T-cell (primary cell): Measurements from ENCODE around the gene DPEP3. TPM values are rescaled to one million over a fixed set of nuclear protein-coding genes. Genes with fewer than 3 reads are reported as not detected.
A peak's percentile ranks its signal among the peaks of the same experiment; 100 is the strongest.

Source experiments
- ATAC-seq, 4 experiments: fragments of 200-7000 bp in 3 of 4; fragments of 150-1000 bp in 1 of 4; cut with Tn5 transposase; replicated peaks in 1 of 4; 1 replicate in 3 of 4; 2 replicates in 1 of 4; pipeline ENCODE4 v1.10.0; 2021; ENCODE audit warnings: moderate library complexity in 3 of 4, mild to moderate bottlenecking in 2 of 4, moderate number of reproducible peaks in 1 of 4
- CTCF ChIA-PET, 2 donors: fragments of 300-600 bp; sonication (Branson Sonifier 250); formaldehyde crosslinking; loops; one replicate each; lab custom pipeline; 2022; ENCODE audit warnings: antibody characterized with exemption in 2 of 2; lab: Charles Lee
- POLR2A ChIA-PET, 2 donors: fragments of 300-600 bp; sonication (Branson Sonifier 250); formaldehyde crosslinking; loops; one replicate each; lab custom pipeline; 2022; ENCODE audit warnings: antibody characterized with exemption in 2 of 2; lab: Charles Lee
- DNase-seq, 35 experiments: peaks; one replicate each; pipeline versions ENCODE4 v3.0.0 to v3.0.0-alpha.2; 2013 to 2023
- H3K27ac ChIP-seq: one replicate; pipeline ENCODE4 v1.5.1; 2013; ENCODE audit warnings: low read length
- H3K27me3 ChIP-seq, 2 experiments: replicated peaks in 1 of 2; 1 replicate in 1 of 2; 2 replicates in 1 of 2; pipeline versions ENCODE4 v1.6.1 to v1.7.0; 2013; ENCODE audit warnings: low read length in 1 of 2, mixed read lengths in 1 of 2; ENCODE audit not compliant: control insufficient read depth in 2 of 2, insufficient read depth in 2 of 2; ENCODE audit errors: extremely low read depth in 1 of 2
- H3K36me3 ChIP-seq, 2 donors: 1 replicate in 1 of 2; 2 replicates in 1 of 2; pipeline versions ENCODE4 v1.6.1 to v1.7.0; 2013; ENCODE audit warnings: low read length in 1 of 2; ENCODE audit not compliant: control insufficient read depth in 2 of 2, insufficient read depth in 1 of 2; ENCODE audit errors: extremely low read depth in 1 of 2
- H3K4me1 ChIP-seq, 2 experiments: 1 replicate in 1 of 2; 2 replicates in 1 of 2; pipeline versions ENCODE4 v1.6.1 to v1.7.0; 2013; ENCODE audit warnings: low read length in 2 of 2, mixed read lengths in 1 of 2; ENCODE audit not compliant: insufficient read depth in 2 of 2, control insufficient read depth in 1 of 2; ENCODE audit errors: extremely low read depth in 1 of 2
- H3K4me3 ChIP-seq, 2 donors: 1 replicate in 1 of 2; 2 replicates in 1 of 2; pipeline versions ENCODE4 v1.5.1 to v1.7.0; 2013; ENCODE audit warnings: mild to moderate bottlenecking in 2 of 2, low read length in 1 of 2, moderate library complexity in 1 of 2; ENCODE audit not compliant: control insufficient read depth in 1 of 2; ENCODE audit errors: extremely low read depth in 1 of 2
- H3K9me3 ChIP-seq: 2 replicates; pipeline ENCODE4 v1.7.0; 2013
- H3K27ac Mint-ChIP-seq, 2 donors: one replicate each; pipeline ENCODE4 v1.8.0; 2020 to 2021; ENCODE audit warnings: mild to moderate bottlenecking in 2 of 2, mixed read lengths in 2 of 2
- H3K27me3 Mint-ChIP-seq, 2 donors: one replicate each; pipeline ENCODE4 v1.8.0; 2021 to 2022; ENCODE audit warnings: mixed read lengths in 2 of 2
- H3K36me3 Mint-ChIP-seq: one replicate; pipeline ENCODE4 v1.8.0; 2021; ENCODE audit warnings: mixed read lengths
- H3K4me1 Mint-ChIP-seq, 3 donors: one replicate each; pipeline ENCODE4 v1.8.0; 2020 to 2022; ENCODE audit warnings: mixed read lengths in 3 of 3, mild to moderate bottlenecking in 1 of 3
- H3K4me3 Mint-ChIP-seq, 3 donors: one replicate each; pipeline ENCODE4 v1.8.0; 2020 to 2022; ENCODE audit warnings: mild to moderate bottlenecking in 3 of 3, mixed read lengths in 3 of 3, moderate library complexity in 3 of 3
- H3K9me3 Mint-ChIP-seq, 3 donors: one replicate each; pipeline ENCODE4 v1.8.0; 2020 to 2022; ENCODE audit warnings: mixed read lengths in 3 of 3
- WGBS: methylation state at CpG from one replicate; pipeline ENCODE4 v1.1.5; 2013; ENCODE audit warnings: missing lambda C conversion rate; ENCODE audit not compliant: insufficient coverage; 5-methylcytosine and 5-hydroxymethylcytosine counted together
- total RNA-seq, 35 experiments: library from RNA in 6 of 35; stranded (reverse) in 6 of 35; fragments of 120-200 nt in 1 of 35; gene quantifications; one replicate each; pipeline versions ENCODE4 v1.2.1 to v1.2.4 and lab custom pipeline; 2013 to 2026

Gene DPEP3
- total RNA-seq, 5 donors from 2014 or later (not counting 1 experiment from before 2014, with no cell fraction given): 0.48 to 1.5 (median 1.1) TPM

DNA sequence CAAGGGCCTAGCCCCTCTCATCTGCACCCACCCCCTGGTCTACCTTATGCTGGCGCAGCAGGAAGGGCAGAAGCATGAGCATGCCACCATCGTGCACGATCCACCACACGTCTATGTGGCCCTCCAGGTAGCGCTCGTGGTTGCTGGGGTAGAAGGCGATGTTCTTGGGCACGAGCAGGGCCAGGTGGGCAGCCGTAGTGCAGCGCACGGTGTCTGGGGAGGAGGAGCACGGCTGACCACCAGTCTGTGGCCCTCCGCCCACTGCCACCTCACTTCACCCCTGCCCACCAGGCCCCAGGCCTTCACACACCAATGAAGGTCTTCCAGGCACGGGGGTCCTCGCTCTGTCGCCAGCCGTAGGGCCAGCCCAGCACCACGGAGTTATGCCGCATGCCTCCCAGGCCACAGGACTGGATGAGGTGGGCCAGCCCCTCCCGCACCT lies 34.1 kb downstream of the DPEP3 start:
- no peak for ATAC-seq
- no peak overlapping the region for H3K27ac Mint-ChIP-seq
- POLR2A ChIA-PET: no interaction called here

DNA sequence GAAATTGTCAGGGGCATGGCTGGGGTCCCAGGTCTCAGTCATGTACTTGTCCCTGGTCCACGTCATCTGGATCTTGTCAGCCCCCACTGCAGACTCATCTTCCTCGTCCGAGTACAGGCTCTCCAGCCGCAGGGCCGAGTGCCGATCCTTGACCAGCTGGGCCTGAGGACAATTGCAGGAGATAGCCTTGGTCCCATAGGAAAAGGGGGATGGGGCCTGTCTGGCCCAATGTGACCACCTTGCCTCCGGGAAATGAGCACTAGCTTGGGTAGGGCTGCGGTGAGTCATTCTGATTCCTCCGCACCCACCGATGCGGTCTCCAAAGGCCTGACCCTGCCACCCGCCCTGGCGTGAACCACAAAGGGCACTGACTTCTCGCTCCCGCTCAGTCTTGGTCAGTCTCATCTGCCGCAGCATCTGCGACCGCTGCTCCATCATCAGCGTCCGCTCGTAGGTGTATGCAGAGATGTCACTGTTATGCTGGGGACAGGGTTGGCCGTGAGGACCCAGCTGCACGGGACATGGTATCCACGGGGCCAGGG lies 34.8 kb downstream of the DPEP3 start:
- ATAC-seq (no peak), DNase-seq (no peak)
- peaks cover 0 to 26% of the 10 kb centered on the region in 2 experiments for H3K4me1 ChIP-seq
- no peak overlapping the region for H3K27ac Mint-ChIP-seq
- H3K4me3 Mint-ChIP-seq: no peak overlapping the region
- peaks cover 12 to 19% (median 15%) of the 10 kb centered on the region in 3 donors for H3K4me1 Mint-ChIP-seq
- H3K4me3 ChIP-seq: no peak overlapping the region
- H3K9me3 ChIP-seq: no peaks in the 10 kb centered on the region
- POLR2A ChIA-PET: no interaction called here
- CTCF ChIA-PET: interaction anchor here (0.6 to 0.7 kb wide), 2 partner anchors 174 to 826 kb away, joined by 3 to 5 read pairs; no protein-coding TSS in a partner anchor
- no peaks in the 10 kb centered on the region for H3K27me3 Mint-ChIP-seq
- H3K9me3 Mint-ChIP-seq: no peaks in the 10 kb centered on the region
- H3K27ac ChIP-seq: no peak overlapping the region
- no peaks in the 10 kb centered on the region for H3K27me3 ChIP-seq
- H3K36me3 ChIP-seq: peaks cover 6 to 33% of the 10 kb centered on the region in 2 donors
- 94% methylated on average over 20 of the region's 24 CpGs for WGBS
- H3K36me3 Mint-ChIP-seq: peaks cover 12% of the 10 kb centered on the region

More for the DNA sequence above, 34.1 kb downstream of the DPEP3 start:
- 98% methylated on average over 13 of the region's 20 CpGs for WGBS
- Histone ChIP-seq H3K36me3 (peaks cover 8 to 38% of the 10 kb centered on the region in 2 donors), H3K9me3 (no peaks in the 10 kb centered on the region), H3K4me3 (no peak overlapping the region), H3K4me1 (peaks cover 0 to 21% of the 10 kb centered on the region in 2 experiments), H3K27me3 (no peaks in the 10 kb centered on the region), H3K27ac (no peak overlapping the region)
- CTCF ChIA-PET: interaction anchor here (0.6 to 0.7 kb wide), 2 partner anchors 498 to 827 kb away, joined by 3 read pairs; no protein-coding TSS in a partner anchor
- Mint-ChIP-seq H3K9me3 (no peaks in the 10 kb centered on the region), H3K36me3 (peaks cover 12% of the 10 kb centered on the region), H3K4me1 (peaks cover 9 to 14% (median 9%) of the 10 kb centered on the region in 3 donors), H3K27me3 (no peaks in the 10 kb centered on the region), H3K4me3 (no peak overlapping the region)
- DNase-seq: no peak

DNA sequence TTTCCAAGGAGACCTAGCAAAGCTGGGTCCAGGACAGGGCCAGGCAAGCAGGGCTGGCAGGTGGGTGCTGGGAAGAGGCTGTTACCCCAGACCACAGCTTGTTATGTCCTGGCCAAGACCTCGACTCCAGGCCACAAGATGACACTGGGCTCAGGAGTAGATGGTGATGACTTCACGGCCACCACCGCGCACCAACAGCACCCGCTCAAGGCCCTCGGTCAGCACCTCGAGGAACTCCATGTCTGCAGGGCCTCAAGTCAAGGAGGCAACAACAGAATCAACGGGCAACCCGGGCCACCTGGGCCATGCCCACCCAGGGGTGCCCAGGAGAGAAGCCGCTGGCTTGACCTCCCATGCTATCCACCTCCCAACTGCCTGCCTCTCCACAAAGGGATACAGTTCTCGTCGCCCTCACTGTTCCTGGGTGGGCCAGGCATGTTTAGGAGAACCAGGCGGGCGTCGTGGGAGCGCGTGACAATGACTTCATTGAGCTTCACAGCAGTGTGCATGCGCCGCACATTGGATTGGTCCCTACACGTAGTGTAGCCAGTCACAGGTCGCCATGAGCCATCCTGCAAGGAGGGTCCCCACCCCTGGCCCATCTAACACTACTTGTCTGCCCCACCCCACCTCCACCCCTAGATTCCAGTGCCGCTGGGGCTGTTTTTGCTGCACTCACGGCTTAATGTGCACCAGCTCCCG lies 35.5 kb downstream of the DPEP3 start:
- Mint-ChIP-seq H3K9me3 (no peaks in the 10 kb centered on the region), H3K4me1 (peaks cover 19 to 25% (median 21%) of the 10 kb centered on the region in 3 donors), H3K4me3 (no peak overlapping the region), H3K36me3 (peaks cover 12% of the 10 kb centered on the region), H3K27me3 (no peaks in the 10 kb centered on the region), H3K27ac (no peak overlapping the region)
- peaks cover 6 to 30% of the 10 kb centered on the region in 2 donors for H3K36me3 ChIP-seq
- ATAC-seq (no peak), DNase-seq (no peak)
- 96% methylated on average over 24 of the region's 24 CpGs for WGBS
- H3K4me3 ChIP-seq: no peak overlapping the region
- ChIA-PET CTCF (interaction anchor here (0.6 to 0.7 kb wide), 2 partner anchors 17 to 175 kb away, joined by 3 to 5 read pairs; no protein-coding TSS in a partner anchor), POLR2A (no interaction called here)
- no peaks in the 10 kb centered on the region for H3K27me3 ChIP-seq
- H3K27ac ChIP-seq: no peak overlapping the region
- peaks cover 0 to 32% of the 10 kb centered on the region in 2 experiments for H3K4me1 ChIP-seq
- H3K9me3 ChIP-seq: no peaks in the 10 kb centered on the region

DNA sequence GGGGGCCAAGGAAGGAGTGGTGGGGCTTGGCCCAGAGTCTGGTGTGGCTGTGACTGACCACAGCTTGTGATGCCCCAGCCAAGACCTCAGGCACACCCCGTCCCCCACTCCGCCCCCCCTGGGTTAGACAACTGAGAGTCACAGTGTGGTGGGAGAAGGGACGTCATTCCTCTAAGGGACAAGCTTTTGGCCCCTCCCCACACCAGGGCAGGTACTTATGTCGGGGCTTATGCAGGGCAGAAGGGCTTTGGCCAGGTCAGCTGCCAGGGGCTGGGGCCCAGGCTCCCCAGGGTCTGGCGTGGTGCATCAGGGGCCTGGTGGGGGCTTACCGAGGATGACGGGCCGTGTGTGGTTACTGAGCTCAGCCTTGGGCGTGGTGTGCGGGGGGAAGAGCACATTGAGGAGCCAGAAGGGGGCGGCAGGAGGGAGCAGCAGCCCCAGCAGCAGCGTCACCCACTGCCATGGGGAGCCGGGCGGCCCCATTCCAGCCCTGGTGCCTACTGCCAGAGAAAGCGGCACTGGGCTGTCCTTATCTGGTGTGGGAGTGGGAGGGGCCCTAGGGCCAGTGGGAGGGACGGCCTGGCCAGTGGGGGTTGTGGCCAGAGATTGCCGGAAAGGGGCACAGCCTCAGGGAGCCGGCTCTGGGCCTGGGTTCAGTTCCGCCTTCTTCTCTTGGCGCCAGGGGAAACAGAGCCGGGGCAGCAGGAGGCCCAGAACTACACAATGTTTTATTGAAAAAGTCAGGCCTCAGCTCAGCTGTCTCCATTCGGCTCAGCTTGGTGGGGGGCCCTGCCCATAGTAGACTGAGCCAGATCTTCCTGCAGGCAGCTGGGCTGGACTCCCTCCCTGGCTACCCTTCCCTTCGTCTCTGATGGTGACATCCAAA lies 36.4 kb downstream of the DPEP3 start, which contains the start of gene LCAT:
LCAT (minus strand) TSS at position 502 of the 886 bp plus-strand sequence; CDS start at position 483, 19 bp downstream.
- Histone ChIP-seq H3K4me1 (peaks cover 0 to 40% of the 10 kb centered on the region in 2 experiments), H3K27me3 (no peaks in the 10 kb centered on the region), H3K9me3 (no peaks in the 10 kb centered on the region), H3K4me3 (no peak within 1 kb of the TSS), H3K36me3 (peaks cover 6 to 28% of the 10 kb centered on the region in 2 donors), H3K27ac (no peak within 1 kb of the TSS)
- no peaks in the 10 kb centered on the region for H3K9me3 Mint-ChIP-seq
- peaks cover 22 to 30% (median 28%) of the 10 kb centered on the region in 3 donors for H3K4me1 Mint-ChIP-seq
- POLR2A ChIA-PET: interaction anchor here in 1 of 2 donors (0.5 kb wide), 1 partner anchor 11 kb away, joined by 4 read pairs; no protein-coding TSS in a partner anchor
- H3K27me3 Mint-ChIP-seq: no peaks in the 10 kb centered on the region
- no peak for DNase-seq
- no peak within 1 kb of the TSS for H3K4me3 Mint-ChIP-seq
- no peak for ATAC-seq
- CTCF ChIA-PET: interaction anchor here (0.6 to 0.7 kb wide), 3 partner anchors 16 to 73 kb away, joined by 3 to 4 read pairs (median 3); no protein-coding TSS in a partner anchor
- peak within 1 kb of the TSS in 1 of 2 donors; percentile 34 for H3K27ac Mint-ChIP-seq
- H3K36me3 Mint-ChIP-seq: peaks cover 12% of the 10 kb centered on the region
- WGBS: 88% methylated on average over 18 of the region's 23 CpGs

DNA sequence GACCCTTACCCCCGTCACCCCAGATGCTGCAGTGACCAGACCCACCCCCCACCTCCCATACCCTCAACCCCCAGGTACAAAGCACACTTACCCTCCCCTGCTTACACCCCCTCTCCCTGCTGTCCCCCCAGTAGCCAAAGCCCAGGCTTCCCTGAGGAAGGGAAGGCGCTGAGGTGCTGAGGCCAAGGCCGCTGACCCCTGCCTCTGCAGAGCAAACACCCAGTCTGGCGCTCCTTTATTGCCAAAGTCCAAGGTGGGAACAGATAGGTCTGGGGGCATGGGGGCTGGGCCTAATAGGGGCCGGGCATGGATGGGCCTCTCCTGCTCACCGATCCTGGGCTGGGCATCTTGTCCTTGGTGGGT lies 37.1 kb downstream of the DPEP3 start:
- WGBS: 100% methylated on average over 4 of the region's 6 CpGs
- Histone ChIP-seq H3K36me3 (peaks cover 6 to 28% of the 10 kb centered on the region in 2 donors), H3K9me3 (no peaks in the 10 kb centered on the region), H3K27ac (no peak overlapping the region), H3K27me3 (no peaks in the 10 kb centered on the region), H3K4me3 (no peak overlapping the region), H3K4me1 (peaks cover 0 to 40% of the 10 kb centered on the region in 2 experiments)
- H3K4me3 Mint-ChIP-seq: no peak overlapping the region
- POLR2A ChIA-PET: interaction anchor here in 1 of 2 donors (0.5 kb wide), 1 partner anchor 11 kb away, joined by 4 read pairs; no protein-coding TSS in a partner anchor
- peaks cover 9% of the 10 kb centered on the region for H3K36me3 Mint-ChIP-seq
- no peak for DNase-seq
- CTCF ChIA-PET: interaction anchor here in 1 of 2 donors (0.6 kb wide), 2 partner anchors 41 to 72 kb away, joined by 3 to 4 read pairs; no protein-coding TSS in a partner anchor
- ATAC-seq: no peak
- H3K27ac Mint-ChIP-seq: no peak overlapping the region
- no peaks in the 10 kb centered on the region for H3K9me3 Mint-ChIP-seq
- peaks cover 22 to 29% (median 29%) of the 10 kb centered on the region in 3 donors for H3K4me1 Mint-ChIP-seq
- H3K27me3 Mint-ChIP-seq: no peaks in the 10 kb centered on the region
